ENCODE results near the gene NCR2.

The NCR2 gene

DNA sequence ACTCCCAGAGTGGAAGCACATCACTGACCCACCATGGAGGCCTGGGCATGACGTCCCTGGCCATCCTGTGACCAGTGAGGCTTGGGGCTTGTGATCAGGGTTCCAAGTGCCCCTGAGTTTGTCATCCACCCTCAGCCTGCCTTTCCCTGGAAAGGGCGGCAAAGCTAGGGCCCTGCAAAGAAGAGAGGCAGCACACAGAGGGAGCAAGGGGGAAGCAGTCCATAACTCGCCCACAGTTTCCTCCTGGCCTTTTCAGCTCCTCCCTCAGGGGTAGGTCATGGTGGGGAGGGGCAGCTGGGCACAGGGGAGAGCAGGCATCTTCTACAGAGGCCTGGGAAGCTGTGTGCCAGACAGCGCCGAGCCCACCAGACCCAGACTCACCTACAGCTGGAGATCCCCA is at the start of gene NCR2:
TSS of gene NCR2 (plus strand) at position 313 of the 400 bp plus-strand sequence. CDS start 269 bp downstream, outside the sequence.
- no peak for TF ChIP-seq ARNTL (CRISPR knock-in tag; IDR thresholded peaks at IDR 0.05; ENCODE audit: borderline replicate concordance, low read depth)
- TF ChIP-seq BACH2 (CRISPR knock-in tag; IDR thresholded peaks at IDR 0.05; ENCODE audit: borderline replicate concordance): no peak
- no peak for TF ChIP-seq ESRRG (CRISPR knock-in tag; IDR thresholded peaks at IDR 0.05)
- TF ChIP-seq SNAI2 (CRISPR knock-in tag; IDR thresholded peaks at IDR 0.05): no peak
- no peak for TF ChIP-seq ZNF8 (CRISPR knock-in tag; IDR thresholded peaks at IDR 0.05)
- TF ChIP-seq, protein P1, sequence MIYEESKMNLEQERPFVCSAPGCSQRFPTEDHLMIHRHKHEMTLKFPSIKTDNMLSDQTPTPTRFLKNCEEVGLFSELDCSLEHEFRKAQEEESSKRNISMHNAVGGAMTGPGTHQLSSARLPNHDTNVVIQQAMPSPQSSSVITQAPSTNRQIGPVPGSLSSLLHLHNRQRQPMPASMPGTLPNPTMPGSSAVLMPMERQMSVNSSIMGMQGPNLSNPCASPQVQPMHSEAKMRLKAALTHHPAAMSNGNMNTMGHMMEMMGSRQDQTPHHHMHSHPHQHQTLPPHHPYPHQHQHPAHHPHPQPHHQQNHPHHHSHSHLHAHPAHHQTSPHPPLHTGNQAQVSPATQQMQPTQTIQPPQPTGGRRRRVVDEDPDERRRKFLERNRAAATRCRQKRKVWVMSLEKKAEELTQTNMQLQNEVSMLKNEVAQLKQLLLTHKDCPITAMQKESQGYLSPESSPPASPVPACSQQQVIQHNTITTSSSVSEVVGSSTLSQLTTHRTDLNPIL (CRISPR knock-in tag; IDR thresholded peaks at IDR 0.05; ENCODE audit: low read depth): no peak
- TF ChIP-seq ZNF70 (CRISPR knock-in tag; IDR thresholded peaks at IDR 0.05): no peak
- no peak for TF ChIP-seq ISL1 (CRISPR knock-in tag; IDR thresholded peaks at IDR 0.05)
- TF ChIP-seq ZNF565 (CRISPR knock-in tag; conservative IDR thresholded peaks at IDR 0.05; ENCODE audit: low read depth): no peak
- TF ChIP-seq GLIS3 (CRISPR knock-in tag; IDR thresholded peaks at IDR 0.05): no peak
- TF ChIP-seq RARB (CRISPR knock-in tag; IDR thresholded peaks at IDR 0.05): no peak
- TF ChIP-seq, protein P2, sequence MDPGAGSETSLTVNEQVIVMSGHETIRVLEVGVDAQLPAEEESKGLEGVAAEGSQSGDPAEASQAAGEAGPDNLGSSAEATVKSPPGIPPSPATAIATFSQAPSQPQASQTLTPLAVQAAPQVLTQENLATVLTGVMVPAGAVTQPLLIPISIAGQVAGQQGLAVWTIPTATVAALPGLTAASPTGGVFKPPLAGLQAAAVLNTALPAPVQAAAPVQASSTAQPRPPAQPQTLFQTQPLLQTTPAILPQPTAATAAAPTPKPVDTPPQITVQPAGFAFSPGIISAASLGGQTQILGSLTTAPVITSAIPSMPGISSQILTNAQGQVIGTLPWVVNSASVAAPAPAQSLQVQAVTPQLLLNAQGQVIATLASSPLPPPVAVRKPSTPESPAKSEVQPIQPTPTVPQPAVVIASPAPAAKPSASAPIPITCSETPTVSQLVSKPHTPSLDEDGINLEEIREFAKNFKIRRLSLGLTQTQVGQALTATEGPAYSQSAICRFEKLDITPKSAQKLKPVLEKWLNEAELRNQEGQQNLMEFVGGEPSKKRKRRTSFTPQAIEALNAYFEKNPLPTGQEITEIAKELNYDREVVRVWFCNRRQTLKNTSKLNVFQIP (CRISPR knock-in tag; IDR thresholded peaks at IDR 0.05; ENCODE audit: borderline replicate concordance, low read depth): no peak
- no peak for TF ChIP-seq TOX (CRISPR knock-in tag; IDR thresholded peaks at IDR 0.05; ENCODE audit: borderline replicate concordance)
- no peak for TF ChIP-seq ZFP3 (CRISPR knock-in tag; IDR thresholded peaks at IDR 0.05)
- no peak for TF ChIP-seq CSDC2 (CRISPR knock-in tag; IDR thresholded peaks at IDR 0.05)
- ATAC-seq: no peak

GRCh38 chr6:41286544-41287346 is 48.7 kb upstream of the NCR2 start, which contains the start of gene TREM1:
TSS of gene TREM1 (minus strand) at chr6:41286682. CDS start at chr6:41286655, 27 bp downstream.
- TF ChIP-seq, protein P3, sequence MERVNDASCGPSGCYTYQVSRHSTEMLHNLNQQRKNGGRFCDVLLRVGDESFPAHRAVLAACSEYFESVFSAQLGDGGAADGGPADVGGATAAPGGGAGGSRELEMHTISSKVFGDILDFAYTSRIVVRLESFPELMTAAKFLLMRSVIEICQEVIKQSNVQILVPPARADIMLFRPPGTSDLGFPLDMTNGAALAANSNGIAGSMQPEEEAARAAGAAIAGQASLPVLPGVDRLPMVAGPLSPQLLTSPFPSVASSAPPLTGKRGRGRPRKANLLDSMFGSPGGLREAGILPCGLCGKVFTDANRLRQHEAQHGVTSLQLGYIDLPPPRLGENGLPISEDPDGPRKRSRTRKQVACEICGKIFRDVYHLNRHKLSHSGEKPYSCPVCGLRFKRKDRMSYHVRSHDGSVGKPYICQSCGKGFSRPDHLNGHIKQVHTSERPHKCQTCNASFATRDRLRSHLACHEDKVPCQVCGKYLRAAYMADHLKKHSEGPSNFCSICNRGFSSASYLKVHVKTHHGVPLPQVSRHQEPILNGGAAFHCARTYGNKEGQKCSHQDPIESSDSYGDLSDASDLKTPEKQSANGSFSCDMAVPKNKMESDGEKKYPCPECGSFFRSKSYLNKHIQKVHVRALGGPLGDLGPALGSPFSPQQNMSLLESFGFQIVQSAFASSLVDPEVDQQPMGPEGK (CRISPR knock-in tag; IDR thresholded peaks at IDR 0.05; ENCODE audit: borderline replicate concordance): no peak
- TF ChIP-seq GLIS3 (CRISPR knock-in tag; IDR thresholded peaks at IDR 0.05) (no peak), CSRNP3 (CRISPR knock-in tag; IDR thresholded peaks at IDR 0.05) (no peak), SNAI2 (CRISPR knock-in tag; IDR thresholded peaks at IDR 0.05) (no peak), OSR1 (CRISPR knock-in tag; IDR thresholded peaks at IDR 0.05) (no peak), ZFP30 (CRISPR knock-in tag; IDR thresholded peaks at IDR 0.05) (no peak), ESRRG (CRISPR knock-in tag; IDR thresholded peaks at IDR 0.05) (no peak), TOX (CRISPR knock-in tag; IDR thresholded peaks at IDR 0.05; ENCODE audit: borderline replicate concordance) (no peak), ZNF8 (CRISPR knock-in tag; IDR thresholded peaks at IDR 0.05) (no peak), TCF4 (CRISPR knock-in tag; IDR thresholded peaks at IDR 0.05; ENCODE audit: borderline replicate concordance) (no peak)
- TF ChIP-seq, protein P2 (CRISPR knock-in tag; IDR thresholded peaks at IDR 0.05; ENCODE audit: borderline replicate concordance, low read depth): no peak
- ATAC-seq: no peak

- TF ChIP-seq PPARA (CRISPR knock-in tag; IDR thresholded peaks at IDR 0.05; ENCODE audit: borderline replicate concordance): no peak
- no peak for TF ChIP-seq SNAI2 (CRISPR knock-in tag; IDR thresholded peaks at IDR 0.05)
- no peak for TF ChIP-seq ZFP3 (CRISPR knock-in tag; IDR thresholded peaks at IDR 0.05)
- TF ChIP-seq BACH2 (CRISPR knock-in tag; IDR thresholded peaks at IDR 0.05; ENCODE audit: borderline replicate concordance): no peak
- ATAC-seq: no peak
Observed at GRCh38 chr6:41288030-41288753, 47.2 kb upstream of the NCR2 start.
